Upper lobe of left lung (tissue), 4 donors: ENCODE results near the gene NXPE4.

ENCODE experiments used
- EP300 ChIP-seq, 4 donors: sonication (generic); formaldehyde crosslinking; IDR thresholded peaks; one replicate each; pipeline ENCODE4 v1.5.1; 2017; ENCODE audit warnings: antibody characterized with exemption in 4 of 4, control low read depth in 2 of 4
- POLR2A ChIP-seq, 4 donors: fragments of 450-650 bp; IDR thresholded peaks; one replicate each; pipeline ENCODE4 v1.5.1; 2016 to 2017; ENCODE audit warnings: antibody characterized with exemption in 4 of 4, mild to moderate bottlenecking in 2 of 4
- POLR2AphosphoS5 ChIP-seq, 2 donors: sonication (generic); formaldehyde crosslinking; IDR thresholded peaks; one replicate each; pipeline ENCODE4 v1.5.1; 2017; ENCODE audit warnings: antibody characterized with exemption in 2 of 2
- TF ChIP-seq, protein P1 (sequence below), 6 experiments: fragments of 450-650 bp in 4 of 6; fragments of 200-600 bp in 2 of 6; sonication (generic) in 2 of 6; IDR thresholded peaks; one replicate each; pipeline ENCODE4 v1.5.1; 2016 to 2019; ENCODE audit warnings: antibody characterized with exemption in 6 of 6

- TF ChIP-seq, protein P1, sequence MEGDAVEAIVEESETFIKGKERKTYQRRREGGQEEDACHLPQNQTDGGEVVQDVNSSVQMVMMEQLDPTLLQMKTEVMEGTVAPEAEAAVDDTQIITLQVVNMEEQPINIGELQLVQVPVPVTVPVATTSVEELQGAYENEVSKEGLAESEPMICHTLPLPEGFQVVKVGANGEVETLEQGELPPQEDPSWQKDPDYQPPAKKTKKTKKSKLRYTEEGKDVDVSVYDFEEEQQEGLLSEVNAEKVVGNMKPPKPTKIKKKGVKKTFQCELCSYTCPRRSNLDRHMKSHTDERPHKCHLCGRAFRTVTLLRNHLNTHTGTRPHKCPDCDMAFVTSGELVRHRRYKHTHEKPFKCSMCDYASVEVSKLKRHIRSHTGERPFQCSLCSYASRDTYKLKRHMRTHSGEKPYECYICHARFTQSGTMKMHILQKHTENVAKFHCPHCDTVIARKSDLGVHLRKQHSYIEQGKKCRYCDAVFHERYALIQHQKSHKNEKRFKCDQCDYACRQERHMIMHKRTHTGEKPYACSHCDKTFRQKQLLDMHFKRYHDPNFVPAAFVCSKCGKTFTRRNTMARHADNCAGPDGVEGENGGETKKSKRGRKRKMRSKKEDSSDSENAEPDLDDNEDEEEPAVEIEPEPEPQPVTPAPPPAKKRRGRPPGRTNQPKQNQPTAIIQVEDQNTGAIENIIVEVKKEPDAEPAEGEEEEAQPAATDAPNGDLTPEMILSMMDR (IDR thresholded peaks at IDR 0.05) = no peak
- TF ChIP-seq EP300 (IDR thresholded peaks at IDR 0.05) (no peak), POLR2A (IDR thresholded peaks at IDR 0.05) (no peak), POLR2AphosphoS5 (IDR thresholded peaks at IDR 0.05) (no peak)
Observed at GRCh38 chr11:114569801-114570200, 25.8 kb downstream of the NXPE4 start.
